ENCODE data around the gene TBL3. TPM values are rescaled to one million over a fixed set of nuclear protein-coding genes. Genes with fewer than 3 reads are reported as not detected.
A peak's percentile ranks its signal among the peaks of the same experiment; 100 is the strongest.

Gene TBL3
- total and polyA plus RNA-seq, 12 donors: 18.5 to 71.1 (median 22.3) TPM

DNA sequence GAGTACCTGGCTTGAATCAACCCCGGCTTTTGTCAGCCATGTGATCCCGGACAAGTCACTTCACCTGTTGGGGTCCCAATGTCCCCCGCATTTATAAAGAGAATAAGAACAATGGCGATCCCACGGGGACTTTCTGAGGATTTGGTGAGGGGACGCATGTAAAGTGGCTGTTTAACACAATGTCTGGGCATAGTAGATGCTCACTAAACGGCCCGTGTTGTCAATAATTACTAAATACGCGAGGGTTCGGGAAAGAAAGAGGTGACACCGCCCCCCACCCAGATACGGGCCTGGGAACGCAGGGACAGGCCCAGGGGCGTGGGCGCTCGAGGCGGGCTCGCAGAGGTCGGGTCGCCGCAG lies 19.7 kb downstream of the TBL3 start:
- Histone ChIP-seq H3K9me3 (no peaks in the 10 kb centered on the region), H3K4me3 (peak overlapping the region in 9 of 10 donors; percentile 31 to 60 (median 50)), H3K4me1 (peaks cover 5 to 27% (median 22%) of the 10 kb centered on the region in 9 donors), H3K36me3 (peaks cover 0 to 13% (median under 1%) of the 10 kb centered on the region in 9 donors), H3K27ac (peak overlapping the region in 2 of 10 donors; percentile 14 to 77), H3K27me3 (peaks cover 12 to 40% (median 36%) of the 10 kb centered on the region in 7 donors)
- no peak for DNase-seq
- intact Hi-C loops (cut with DNase I): no loop called here
- WGBS, 2 donors: 13 to 16% methylated on average over 22 of the region's 22 CpGs
- ATAC-seq: peak in 2 of 8 donors; percentile 2 to 10
- TF ChIP-seq, protein P1, sequence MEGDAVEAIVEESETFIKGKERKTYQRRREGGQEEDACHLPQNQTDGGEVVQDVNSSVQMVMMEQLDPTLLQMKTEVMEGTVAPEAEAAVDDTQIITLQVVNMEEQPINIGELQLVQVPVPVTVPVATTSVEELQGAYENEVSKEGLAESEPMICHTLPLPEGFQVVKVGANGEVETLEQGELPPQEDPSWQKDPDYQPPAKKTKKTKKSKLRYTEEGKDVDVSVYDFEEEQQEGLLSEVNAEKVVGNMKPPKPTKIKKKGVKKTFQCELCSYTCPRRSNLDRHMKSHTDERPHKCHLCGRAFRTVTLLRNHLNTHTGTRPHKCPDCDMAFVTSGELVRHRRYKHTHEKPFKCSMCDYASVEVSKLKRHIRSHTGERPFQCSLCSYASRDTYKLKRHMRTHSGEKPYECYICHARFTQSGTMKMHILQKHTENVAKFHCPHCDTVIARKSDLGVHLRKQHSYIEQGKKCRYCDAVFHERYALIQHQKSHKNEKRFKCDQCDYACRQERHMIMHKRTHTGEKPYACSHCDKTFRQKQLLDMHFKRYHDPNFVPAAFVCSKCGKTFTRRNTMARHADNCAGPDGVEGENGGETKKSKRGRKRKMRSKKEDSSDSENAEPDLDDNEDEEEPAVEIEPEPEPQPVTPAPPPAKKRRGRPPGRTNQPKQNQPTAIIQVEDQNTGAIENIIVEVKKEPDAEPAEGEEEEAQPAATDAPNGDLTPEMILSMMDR (IDR thresholded peaks at IDR 0.05): no peak

DNA sequence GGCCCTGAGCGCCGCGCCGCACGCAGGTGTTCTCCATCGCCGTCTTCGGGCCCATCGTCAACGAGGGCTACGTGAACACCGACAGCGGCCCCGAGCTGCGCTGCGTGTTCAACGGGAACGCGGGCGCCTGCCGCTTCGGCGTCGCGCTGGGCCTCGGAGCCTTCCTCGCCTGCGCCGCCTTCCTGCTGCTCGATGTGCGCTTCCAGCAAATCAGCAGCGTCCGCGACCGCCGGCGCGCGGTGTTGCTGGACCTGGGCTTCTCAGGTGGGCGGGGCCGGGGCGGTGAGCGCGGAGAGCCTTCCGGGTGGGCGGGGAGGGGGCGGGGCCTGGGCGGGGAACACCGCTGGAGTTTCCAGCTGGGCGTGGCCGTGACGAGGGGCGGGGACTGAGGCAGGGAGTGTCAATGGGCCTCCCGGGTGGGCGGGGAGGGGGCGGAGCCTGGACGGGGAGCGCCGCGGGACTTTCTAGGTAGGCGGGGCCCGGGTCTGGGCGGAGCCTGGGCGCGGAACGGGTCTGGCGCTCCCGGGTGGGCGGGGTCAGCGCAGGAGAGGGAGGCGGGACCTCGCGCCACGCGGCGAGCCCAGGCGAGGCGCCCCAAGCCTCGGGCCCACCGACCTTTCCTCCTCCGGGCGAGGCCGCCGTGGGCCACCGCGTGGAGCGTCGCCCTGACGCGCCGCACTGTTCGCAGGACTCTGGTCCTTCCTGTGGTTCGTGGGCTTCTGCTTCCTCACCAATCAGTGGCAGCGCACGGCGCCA lies 20.3 kb downstream of the TBL3 start:
- peaks cover 12 to 40% (median 36%) of the 10 kb centered on the region in 7 donors for H3K27me3 ChIP-seq
- no peaks in the 10 kb centered on the region for H3K9me3 ChIP-seq
- H3K4me1 ChIP-seq: peaks cover 5 to 27% (median 22%) of the 10 kb centered on the region in 9 donors
- H3K4me3 ChIP-seq: peak overlapping the region in 9 of 10 donors; percentile 31 to 60 (median 50)
- TF ChIP-seq, protein P1 (IDR thresholded peaks at IDR 0.05): peak in 2 of 9 donors; percentile 8 to 12
- H3K36me3 ChIP-seq: peaks cover 0 to 13% (median 5%) of the 10 kb centered on the region in 9 donors
- intact Hi-C loops (cut with DNase I): no loop called here
- DNase-seq (peak; percentile 93 to 98), ATAC-seq (peak; percentile 86 to 94 (median 90))
- H3K27ac ChIP-seq: peak overlapping the region in 2 of 10 donors; percentile 14 to 77
- WGBS, 2 donors: 1 to 4% methylated on average over 54 to 95 of the region's 96 CpGs

GRCh38 chr16:1992704-1993317 lies 21.0 kb downstream of the TBL3 start:
- no peak overlapping the region for H3K27ac ChIP-seq
- H3K27me3 ChIP-seq: peaks cover 12 to 40% (median 36%) of the 10 kb centered on the region in 7 donors
- H3K4me1 ChIP-seq: peaks cover 5 to 27% (median 22%) of the 10 kb centered on the region in 9 donors
- 42 to 52% methylated on average over 35 to 50 of the region's 50 CpGs for WGBS, 2 donors
- H3K4me3 ChIP-seq: peak overlapping the region in 7 of 10 donors; percentile 39 to 60 (median 53)
- intact Hi-C loops (cut with DNase I): no loop called here
- ATAC-seq (peak in 4 of 8 donors; percentile 0 to 25 (median 2)), DNase-seq (no peak)
- no peaks in the 10 kb centered on the region for H3K9me3 ChIP-seq
- H3K36me3 ChIP-seq: peaks cover 0 to 18% (median 11%) of the 10 kb centered on the region in 9 donors
- TF ChIP-seq, protein P1 (IDR thresholded peaks at IDR 0.05): no peak

- no peak overlapping the region for H3K4me3 ChIP-seq
- no peak overlapping the region for H3K27ac ChIP-seq
- TF ChIP-seq, protein P1 (IDR thresholded peaks at IDR 0.05): no peak
- H3K4me1 ChIP-seq: peaks cover 5 to 31% (median 22%) of the 10 kb centered on the region in 9 donors
- intact Hi-C loops (cut with DNase I): no loop called here
- H3K9me3 ChIP-seq: no peaks in the 10 kb centered on the region
- peaks cover 12 to 32% (median 26%) of the 10 kb centered on the region in 7 donors for H3K27me3 ChIP-seq
- peaks cover 0 to 27% (median 18%) of the 10 kb centered on the region in 9 donors for H3K36me3 ChIP-seq
- DNase-seq (no peak), ATAC-seq (no peak)
- WGBS, 2 donors: 69 to 76% methylated on average over 2 of the region's 2 CpGs
Measured at GRCh38 chr16:1993731-1994131, 21.9 kb downstream of the TBL3 start.
